GM19025 (cell line): ENCODE measurements around the gene MPP1.

ENCODE experiments used
- ATAC-seq: cut with Tn5 transposase; IDR thresholded peaks from one replicate; pipeline ENCODE4 v1.9.1; 2021; ENCODE audit warnings: mild to moderate bottlenecking, low read depth, moderate library complexity; ENCODE audit not compliant: unreplicated experiment

MPP1 gene

DNA sequence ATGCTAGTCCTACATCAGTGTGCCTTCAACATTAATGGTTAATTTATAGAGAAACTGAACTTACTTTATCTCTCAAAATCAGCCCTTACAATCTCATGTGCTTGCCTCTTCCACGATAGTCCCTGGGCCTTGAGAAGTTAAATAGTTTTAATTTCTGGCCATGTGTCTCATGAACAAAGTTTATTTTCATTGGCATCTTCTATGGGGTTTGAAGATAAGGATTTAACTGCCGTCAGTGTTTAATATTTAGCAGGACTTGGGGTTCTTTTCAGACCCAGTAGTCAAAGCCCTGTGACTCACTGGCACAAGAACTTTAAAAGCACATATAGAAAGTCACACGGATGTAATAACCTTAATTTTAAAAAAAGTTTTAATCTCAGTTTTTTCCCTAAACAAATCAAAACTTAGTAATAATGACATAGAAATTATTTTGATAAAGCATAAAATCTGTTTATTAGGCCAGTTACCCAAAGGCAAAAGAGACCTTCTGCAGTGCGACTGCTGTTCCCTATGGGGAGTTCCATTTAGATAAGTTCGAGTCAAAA is 10.1 kb upstream of the MPP1 start:
- ATAC-seq, result no peak

DNA sequence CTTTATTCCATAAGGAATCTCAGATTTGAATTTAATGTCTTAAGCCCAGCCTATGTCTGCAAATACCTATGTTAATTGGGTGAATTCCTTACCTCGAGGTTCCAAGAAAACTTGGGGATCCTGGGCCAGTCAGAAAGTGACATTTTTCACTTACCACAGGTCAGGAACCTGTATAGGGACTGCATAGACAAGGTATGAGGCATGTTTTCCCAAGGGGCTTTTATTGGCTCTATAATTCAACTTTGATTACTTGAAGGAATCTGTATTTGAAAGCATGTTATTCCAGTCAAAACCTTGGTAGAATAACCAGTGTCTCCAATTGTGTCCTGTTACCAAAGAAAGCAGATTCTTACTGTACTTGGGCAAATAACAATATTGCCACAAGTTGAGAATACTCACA is 8.5 kb upstream of the MPP1 start:
- ATAC-seq, result no peak

DNA sequence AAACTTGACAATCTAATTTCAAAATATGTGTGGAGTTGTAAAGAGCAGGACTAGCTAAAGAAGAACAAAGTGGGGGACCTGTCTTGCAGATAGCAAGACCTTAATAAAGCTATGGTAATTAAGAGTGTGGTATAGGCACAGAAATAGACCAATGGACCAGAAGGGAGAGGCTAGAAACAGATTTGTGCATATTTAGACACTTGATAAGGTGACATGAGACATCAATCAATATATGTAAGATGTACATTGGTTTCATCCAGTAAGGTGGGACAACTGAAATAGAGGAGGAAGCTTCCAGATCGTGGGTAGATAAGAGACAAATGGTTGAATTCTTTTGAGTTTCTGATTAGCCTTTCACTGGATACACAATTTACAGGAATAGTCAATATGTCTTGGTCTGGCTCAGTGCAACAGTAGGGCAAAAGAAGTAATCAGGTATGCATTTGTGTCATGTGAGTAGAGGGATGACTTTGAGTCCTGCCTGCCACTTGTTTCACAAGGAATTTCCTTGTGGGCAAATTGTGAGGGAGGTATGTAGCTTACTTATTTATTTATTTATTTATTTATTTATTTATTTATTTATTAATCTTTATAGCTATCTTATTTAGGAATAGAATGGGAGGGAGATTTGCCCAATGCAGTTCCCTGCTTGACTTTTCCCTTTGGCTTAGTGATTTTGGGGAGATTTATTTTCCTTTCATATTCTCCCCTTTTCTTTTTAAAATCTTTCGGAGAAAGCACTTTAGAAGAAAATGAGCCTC is 7.2 kb upstream of the MPP1 start:
- no peak for ATAC-seq

DNA sequence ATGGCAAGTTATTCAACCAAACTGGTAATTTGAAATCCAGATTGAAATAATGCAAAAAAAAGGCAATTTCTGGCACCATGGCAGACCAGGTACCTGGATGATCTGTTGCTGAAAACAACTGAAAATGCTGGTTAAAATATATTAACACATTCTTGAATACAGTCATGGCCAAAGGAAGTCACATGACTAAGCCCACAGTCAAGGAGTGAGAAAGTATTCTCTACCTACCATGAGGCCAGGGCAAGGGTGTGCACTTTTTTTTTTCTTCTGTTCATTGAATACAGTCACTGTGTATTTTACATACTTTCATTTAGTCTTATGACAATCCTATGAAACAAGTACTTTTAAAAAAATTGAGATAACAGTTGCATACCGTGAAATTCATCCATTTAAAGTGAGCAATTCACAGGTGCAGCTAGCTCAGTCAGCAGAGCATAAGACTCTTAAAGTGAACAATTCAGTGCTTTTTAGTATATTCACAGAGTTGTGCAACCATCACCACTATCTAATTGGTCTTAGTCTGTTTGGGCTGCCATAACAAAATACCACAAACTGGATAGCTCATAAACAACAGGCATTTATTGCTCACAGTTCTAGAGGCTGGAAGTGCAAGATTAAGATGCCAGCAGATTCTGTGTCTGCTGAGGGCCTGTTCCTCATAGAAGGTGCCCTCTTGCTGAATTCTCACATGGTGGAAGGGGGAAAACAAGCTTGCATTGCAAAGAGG is 4.8 kb upstream of the MPP1 start:
- ATAC-seq, result no peak

DNA sequence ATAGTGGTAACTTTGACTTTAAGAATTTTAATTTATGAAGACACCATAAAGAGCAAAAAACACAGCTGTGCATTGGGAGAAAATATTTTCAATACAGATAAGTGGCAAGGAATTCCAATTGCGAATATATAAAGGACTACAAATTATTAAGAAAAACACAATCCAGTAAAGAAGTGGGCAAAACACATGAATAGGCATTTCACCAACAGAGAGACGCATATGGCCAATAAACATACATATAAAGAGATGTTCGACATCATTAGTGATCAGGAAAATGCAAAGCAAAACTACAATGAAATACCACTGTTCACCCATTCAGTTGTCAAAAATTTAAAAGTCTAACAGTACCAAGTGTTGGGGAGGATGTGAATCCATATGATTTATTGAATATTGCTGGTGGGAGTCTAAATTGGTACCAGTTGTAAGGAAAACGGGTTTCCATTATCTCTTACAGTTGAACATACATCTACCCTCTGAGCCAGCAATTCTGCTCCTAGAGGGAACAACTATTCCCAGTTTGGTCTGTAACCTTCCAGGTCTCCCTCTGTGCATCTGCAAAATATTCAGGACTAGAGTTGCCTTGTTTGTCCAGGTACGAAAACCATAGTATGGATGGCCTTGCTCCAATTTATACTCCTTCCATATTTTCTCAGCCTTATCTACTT is 1.7 kb upstream of the MPP1 start:
- no peak for ATAC-seq

DNA sequence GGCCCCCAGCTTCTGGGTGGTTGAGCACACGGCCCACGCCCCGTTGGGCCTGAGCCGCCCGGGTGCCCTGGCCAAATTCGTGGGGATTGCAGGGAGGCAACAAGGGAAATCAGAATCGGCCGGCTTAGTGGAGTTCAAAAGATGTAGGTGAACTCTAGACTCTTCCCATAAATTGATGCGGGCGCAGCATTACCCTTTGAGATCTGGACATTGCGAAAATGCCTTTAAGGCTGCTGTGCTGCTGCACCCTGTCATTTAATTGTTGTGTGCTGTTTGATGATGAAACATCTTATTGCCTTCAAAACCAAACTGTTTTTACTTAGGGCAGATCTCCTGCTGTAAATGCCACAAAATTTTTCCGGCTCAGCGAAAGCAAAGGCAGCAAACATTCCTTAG is 409 bp upstream of the MPP1 start:
- no peak for ATAC-seq

DNA sequence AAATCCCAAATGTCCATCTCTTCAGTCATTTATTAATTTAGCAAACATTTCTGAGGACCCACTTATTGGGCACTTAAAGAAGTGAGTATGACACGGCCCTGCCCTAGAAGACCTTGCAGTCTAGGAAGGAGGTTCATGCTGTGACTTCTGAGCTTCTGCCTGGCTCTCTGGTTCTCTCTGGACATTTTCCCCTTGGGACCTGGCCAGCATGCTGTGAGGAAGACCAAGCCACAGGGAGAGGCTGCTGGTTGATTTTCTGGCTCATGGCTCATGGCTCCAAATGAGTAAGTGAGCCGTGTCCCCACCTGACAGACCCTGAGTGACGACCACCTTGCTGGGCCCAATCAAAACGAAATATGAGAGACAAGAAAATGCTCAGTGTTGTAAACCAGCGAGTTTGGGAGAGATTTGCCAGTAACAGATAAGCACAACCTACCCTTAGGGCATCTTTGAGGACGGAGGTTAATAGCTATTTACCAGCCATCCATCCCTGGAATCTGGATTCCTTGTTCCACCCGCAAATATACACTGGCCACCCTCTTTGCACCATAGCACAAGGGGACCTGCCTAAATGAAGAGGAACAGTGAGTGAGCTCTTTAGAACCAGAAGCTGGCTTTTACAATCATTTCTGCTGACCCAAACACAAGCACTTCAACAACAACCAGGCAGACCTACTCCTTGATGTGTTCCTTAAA is 876 bp downstream of the MPP1 start:
- ATAC-seq, result no peak

DNA sequence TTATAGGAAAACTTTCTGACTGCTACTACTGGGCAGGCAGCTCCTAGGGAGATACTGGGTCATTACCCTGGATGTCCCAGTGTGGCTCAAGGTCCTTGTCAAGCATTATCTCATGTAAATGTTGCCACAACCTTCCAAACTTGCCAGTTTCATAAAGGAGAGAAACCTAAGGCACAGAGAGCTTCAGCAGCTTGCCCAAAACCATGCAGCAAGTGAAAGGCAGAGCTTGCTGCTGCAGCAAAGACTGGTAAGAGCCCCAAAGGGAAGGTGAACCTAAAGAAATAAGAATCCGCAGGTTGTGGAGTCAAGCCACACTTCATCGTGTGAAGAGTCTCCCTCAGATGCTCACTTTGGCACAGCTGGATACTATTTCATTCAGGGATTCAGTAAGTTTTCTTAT is 2.3 kb downstream of the MPP1 start:
- no peak for ATAC-seq

DNA sequence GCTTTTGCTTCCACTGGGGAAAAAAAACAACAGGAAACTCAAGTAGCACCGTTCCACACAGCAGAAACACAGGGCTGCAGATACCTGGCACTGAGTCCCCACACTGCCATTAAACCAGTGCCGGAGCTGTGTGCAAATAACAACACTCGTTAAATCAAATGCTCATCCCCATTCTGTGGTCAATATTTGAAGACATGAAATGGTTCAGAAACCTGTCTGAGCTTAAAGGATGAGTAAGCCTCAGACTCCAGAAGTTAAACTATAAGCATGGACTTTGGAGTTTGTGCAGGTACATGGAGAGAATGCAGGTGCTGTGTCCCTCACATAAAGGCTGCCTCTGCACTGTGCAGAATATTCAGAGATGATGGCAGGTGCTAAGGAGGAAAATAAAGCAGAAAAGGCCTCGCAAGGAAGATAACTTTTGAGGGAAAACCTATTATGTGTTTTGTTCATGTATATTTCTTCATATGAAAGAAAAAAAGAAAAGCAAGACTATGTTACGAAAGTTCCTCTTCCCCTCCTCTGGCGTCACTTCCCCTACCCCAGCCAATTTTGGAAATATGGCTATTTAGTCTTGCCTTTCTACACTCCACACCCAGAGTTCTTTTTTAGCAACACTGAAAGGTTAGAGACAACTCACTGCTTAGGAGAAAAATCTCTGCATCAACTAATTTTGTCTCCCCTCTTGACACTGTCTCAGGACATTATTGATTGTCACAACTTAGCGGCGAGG is 4.6 kb downstream of the MPP1 start:
- ATAC-seq, result no peak

DNA sequence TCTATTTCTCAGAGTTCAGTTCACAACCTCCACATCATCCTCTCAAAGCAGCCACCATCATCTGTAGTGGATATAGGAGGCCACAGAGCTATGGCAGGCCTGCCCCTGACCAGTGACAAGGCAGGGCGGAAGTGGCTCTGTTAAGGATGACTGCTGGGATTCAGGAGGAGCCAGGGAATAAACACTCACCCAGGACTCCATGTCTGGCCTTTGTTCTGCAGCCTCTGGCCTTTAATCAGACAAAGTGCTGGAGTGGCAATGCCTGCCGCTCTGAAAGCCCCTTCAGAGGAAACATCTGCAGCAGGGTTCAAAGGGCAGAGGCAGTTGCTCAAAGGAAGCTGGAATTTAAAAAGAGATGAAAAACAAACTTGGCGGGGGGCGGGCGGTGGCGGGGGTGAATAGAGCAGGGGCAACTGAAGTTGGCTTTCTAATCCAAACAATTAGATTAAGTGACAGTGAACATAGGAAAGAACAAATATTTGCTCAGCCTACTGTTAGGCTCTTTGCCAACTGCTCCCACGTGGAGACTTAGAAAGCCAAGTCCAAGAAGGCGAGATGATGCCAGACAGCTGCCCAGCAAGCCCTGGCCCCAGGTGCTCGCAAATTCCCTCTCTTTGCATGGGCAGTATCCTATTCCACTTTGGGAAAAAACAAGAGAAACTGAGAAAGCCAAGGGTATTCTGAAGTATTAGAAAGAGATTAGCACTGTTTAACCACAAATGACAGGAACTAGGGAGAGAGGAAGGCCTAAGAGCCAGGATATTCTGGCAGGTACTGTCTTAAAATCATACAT is 5.5 kb downstream of the MPP1 start:
- no peak for ATAC-seq

DNA sequence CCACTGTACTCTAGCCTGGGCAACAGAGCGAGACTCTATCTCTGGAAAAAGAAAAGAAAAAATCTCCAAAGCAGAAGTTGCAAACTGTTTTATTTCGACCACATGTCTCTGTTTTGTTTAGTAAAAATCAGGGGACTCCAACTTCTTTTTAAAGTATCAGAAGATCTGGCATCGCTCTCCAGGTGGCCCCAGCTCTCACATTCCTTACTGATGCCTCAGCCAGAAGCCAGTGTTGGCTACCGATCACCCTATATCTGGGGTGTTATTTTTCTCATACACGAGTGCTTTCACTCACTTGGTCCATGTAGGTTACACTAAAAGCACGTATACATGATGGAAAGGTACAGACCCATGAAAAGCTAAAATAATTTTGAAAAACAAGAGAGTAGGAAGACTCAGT is 8.3 kb downstream of the MPP1 start:
- ATAC-seq, result no peak

DNA sequence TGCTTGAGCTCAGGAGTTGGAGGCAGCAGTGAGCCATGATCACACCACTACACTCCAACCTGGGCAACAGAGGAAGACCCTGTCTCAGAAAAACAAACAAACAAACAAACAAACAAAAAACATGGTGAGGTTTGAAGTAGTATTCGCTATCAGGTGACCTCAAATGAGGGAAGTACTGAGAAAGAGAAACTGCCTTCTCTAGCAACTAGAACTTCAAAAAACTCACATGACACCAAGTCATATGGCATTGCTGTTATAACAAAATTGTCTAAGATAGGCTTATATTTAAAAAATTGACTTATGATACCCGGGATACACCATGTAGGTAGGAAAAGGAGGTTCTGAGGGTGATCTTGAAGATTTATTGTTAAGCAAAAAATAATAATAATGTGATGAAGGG is 10.3 kb downstream of the MPP1 start:
- no peak for ATAC-seq

DNA sequence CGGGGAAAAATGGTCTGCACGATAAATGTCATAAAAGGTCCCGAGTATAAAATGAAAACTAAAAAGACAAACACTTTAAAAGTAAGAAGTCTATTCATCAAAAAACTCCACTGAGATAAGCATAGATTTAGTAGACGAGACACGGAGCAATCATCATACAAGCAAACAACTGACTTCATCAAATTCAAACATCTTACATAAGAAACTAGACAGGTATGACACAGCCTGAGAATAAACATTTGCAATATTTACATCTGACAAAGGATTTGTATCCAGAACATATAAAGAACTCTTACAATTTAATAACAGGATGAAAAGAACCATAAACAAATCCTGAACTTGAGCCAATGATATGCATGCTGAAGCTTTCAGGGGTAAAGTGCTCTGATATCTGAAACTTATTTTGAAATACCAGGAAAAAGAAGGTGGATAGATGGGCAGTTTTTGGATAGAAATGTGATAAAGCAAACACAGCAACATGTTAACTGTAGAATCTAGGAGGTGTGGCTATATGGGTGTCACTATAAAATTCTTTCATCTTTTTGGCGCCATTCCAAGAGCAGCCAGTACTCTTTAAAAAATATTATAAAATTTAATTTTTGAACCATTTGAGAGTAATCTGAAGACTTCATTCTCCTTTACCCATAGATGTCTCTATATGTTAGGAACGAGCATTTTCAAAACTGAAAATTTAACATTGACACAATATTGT is 12.0 kb downstream of the MPP1 start:
- no peak for ATAC-seq

DNA sequence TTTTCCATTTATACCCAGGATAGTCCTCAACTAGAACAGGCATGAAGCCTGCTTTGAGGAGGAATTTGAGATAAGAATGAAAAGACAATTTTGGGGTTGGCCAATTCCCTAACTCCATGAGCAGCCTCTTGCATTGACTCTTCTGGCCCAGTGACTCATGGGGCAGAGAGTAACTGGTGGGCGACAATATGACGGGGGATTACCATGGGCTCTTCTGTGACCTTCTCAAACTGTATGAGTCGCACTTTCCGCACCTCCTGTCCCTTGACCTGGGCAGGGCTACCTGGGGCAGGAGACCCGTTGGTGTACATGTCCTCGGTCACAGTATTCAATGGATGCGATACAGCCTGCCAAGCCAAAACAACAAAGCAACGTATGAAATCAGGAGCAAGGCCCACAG is 13.3 kb downstream of the MPP1 start:
- ATAC-seq, result no peak

DNA sequence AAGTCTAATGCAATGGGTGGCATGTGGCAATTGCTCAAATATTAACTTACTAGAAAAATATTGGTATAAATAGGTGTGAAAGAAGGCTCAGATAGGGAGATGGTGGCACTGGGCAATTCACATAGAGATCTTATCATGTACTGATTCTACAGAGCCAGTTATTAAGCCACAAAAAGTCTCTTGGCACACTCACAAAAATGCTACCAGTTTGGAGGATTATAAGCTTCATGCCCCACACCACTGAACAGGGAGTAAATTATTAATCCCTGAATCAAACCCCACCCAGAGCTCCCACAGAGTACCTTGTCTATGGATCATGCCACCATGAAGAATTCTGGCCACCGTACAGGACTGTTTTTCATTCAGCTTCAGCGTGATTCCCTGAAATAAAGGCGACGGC is 13.8 kb downstream of the MPP1 start:
- no peak for ATAC-seq

DNA sequence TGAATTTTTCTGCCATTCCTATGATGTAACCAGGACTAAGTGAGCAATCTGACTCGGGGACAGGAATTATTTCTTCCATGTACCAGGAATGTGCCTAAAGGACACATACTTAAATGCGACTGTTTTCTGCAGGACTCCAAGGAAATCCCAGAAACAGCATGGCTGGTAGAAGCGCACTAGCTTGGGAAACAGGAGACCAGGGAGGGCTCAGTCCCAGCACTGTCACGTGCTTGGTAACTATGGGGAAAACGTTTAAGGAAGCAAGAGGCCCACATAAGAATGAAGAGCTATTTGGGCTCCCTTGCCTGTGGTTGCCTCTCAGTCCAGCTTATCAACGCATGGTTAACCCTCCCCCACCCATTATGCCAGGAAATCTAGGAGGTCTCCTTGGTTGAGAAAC is 19.6 kb downstream of the MPP1 start:
- ATAC-seq, result no peak

DNA sequence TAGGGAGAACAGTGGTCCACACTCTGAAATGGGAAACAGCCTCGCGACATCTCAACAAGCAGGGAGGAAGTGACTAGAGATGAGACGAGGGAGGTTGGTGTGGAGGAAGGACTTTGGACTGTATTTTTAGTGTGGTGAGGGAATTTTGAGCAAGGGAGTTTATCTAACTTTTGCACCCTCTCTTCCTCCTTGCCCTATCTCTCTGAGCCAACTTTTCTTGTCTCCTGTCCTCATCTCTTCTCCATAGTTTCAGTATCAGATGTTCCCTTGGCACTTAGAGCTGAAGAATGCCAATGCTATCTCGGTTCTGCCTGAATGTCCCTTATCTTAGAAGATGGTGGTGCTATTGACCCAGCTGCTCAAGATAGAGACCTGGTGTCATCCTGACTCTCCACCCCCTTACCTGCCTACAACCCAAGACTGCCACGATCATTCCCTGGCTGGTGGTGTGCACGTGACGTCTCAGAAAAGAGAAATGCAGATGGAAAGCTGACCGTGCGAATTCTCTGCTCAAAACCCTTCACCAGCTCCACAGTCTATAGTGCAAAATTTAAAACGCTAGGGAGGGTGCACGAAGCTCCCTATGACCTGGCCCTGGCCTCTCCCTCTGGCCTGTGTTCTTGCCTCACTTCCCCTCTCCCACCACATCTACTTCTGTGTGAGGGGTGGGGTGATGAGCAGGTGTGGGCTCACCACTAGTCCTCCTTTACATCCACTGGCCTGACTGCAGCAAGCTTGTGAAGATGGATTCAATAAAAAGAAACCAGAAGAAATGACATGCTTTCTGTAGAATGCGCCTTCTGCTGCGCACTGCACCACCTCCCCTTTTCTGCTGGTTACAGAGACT is 20.9 kb downstream of the MPP1 start:
- ATAC-seq, result no peak

DNA sequence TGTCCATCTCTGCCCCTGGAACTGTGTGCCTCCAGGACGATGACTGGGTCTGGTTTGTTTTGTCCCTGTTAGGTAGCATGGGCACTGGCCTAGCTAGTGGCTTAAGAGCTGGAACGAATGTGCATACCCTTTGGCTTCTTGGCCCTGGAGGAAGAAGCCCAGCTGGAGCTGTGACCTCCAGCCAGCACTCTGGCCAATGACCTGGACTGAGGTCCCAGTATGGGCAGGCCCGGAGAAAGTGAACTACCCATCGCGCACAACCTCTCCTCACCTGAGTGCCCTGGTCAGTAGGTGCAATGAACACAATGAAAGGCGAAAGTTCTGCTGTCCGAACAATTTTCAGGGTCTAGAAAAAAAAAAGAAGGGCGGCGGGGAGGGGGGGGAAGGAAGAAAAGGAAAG is 24.3 kb downstream of the MPP1 start:
- no peak for ATAC-seq
